ENCODE data around the gene TCAF2.
"Not testable (repeated sequence)": the region's sequence is repeated elsewhere in the genome, so short reads cannot be mapped to it uniquely, and the experiment has no call there.

- not testable (repeated sequence) for TF ChIP-seq CTCF (IDR thresholded peaks at IDR 0.05; ENCODE audit: low read depth, low read length); MYC (IDR thresholded peaks at IDR 0.05; ENCODE audit: low read depth, low read length); POLR2A (IDR thresholded peaks at IDR 0.05; ENCODE audit: extremely low read depth, insufficient read length)
Measured at GRCh38 chr7:143632506-143632905, 11.7 kb downstream of the TCAF2 start.
